ENCODE measurements around the gene PTPRK.

The PTPRK gene

DNA sequence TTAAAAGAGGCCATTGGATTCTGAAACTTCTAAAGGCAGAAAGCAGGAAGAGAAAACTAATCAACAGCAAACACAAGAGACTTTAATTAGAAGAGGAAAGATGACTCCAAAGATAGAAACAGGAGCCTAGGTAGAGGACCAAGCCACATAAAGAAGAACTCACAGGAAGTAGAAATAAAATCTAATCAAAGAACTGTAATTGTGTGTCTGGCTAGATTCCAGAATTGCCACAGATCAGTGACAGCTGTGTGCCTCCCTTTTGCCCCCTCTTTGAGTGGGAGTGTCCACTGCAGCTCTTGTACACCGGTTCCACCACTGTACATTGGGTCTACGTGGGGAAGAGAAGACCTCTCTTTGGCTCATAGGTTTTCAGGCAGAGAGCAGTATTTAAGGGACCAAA is 597.3 kb downstream of the PTPRK start:
- no peak for DNase-seq (ENCODE audit: low read depth in 3 of 3)

DNA sequence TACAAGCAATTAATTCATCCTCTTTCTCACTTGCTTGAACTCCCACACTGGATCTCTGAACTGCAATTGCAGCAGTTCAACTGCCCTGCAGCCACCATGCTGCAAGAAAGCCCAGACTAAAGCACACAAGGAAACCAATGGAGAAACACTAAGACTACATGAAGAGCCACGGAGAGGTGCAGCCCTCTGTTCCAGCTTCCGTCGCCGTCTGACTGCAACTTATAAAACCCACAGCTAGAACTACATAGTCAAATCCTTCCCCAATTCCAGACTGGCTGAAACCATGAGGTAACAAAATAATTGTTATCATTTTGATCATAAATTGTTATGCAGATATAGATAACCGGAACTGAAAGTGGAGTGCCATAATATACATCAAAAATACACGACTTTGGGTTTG is 598.4 kb downstream of the PTPRK start:
- DNase-seq (ENCODE audit: low read depth in 3 of 3) = no peak

DNA sequence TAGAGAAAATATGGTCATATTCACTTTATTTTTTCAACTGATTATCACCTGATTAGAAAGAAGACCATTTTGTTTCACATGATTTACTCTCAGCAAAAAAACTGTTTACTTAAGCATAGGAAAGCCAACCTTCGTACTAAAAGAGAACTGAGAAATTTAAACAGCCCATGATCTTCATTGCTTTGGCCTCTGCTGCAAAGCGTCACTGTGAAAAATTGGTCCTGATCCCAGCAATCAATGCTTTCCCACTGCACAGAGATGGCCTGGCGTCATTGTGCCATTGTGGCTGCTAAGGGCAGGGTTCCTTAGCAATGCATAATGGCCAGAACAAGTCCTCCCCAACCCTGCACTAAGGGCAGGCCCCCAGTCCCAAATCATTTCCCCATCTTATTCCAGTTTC is 599.6 kb downstream of the PTPRK start:
- no peak for DNase-seq (ENCODE audit: low read depth in 3 of 3)
